Left ventricle myocardium superior (tissue), 1 donor: ENCODE data around the gene MPIG6B. TPM values are rescaled to one million over a fixed set of nuclear protein-coding genes. Genes with fewer than 3 reads are reported as not detected.
"Not testable (repeated sequence)": the region's sequence is repeated elsewhere in the genome, so short reads cannot be mapped to it uniquely, and the experiment has no call there.

Experiments
- ATAC-seq: fragments of 200-7000 bp; cut with Tn5 transposase; one replicate; pipeline ENCODE4 v1.9.1; 2020; ENCODE audit warnings: mild to moderate bottlenecking, moderate library complexity
- DNase-seq: peaks from one replicate; pipeline ENCODE4 v3.0.0-alpha.2; 2020
- intact Hi-C: fragments of 100-400 bp; cut with micrococcal nuclease; formaldehyde crosslinking; loops from one replicate; pipeline ENCODE4 v1.11.0; 2022
- total RNA-seq: library from RNA; stranded (reverse); fragmentation: NEBNext Ultra II Directional; extraction: Animal tissue kit (Norgen Biotek cat#: 25700); gene quantifications from one replicate; pipeline ENCODE4 v1.2.1, GENCODE V29; 2021
- donor health status: DM: no; HTN: yes; CAD: no; lungs with severe emphysema.

The MPIG6B gene
- total RNA-seq, 1 donor from 2014 or later: 0.52 TPM

DNA sequence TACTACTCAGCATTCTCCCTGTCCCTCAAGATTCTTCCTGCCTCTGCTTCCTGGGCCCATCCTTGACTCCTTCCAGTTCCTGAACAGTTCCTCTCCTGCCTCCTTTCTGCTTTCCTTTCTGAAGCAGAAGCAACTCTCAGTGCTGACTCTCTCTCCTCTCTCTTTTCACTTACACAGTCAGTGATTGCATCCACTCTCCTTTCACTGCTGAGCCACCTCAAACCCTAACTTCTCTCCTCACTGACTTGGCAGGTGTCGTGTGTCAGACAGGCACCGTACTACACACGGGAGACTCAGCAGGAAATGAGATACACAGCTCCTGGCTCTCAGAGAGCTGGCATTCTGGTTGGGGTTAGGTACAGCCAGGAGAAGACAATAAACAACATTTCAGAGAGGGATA lies 25.6 kb upstream of the MPIG6B start:
- DNase-seq: no peak
- intact Hi-C loops: no loop called here
- no peak for ATAC-seq

DNA sequence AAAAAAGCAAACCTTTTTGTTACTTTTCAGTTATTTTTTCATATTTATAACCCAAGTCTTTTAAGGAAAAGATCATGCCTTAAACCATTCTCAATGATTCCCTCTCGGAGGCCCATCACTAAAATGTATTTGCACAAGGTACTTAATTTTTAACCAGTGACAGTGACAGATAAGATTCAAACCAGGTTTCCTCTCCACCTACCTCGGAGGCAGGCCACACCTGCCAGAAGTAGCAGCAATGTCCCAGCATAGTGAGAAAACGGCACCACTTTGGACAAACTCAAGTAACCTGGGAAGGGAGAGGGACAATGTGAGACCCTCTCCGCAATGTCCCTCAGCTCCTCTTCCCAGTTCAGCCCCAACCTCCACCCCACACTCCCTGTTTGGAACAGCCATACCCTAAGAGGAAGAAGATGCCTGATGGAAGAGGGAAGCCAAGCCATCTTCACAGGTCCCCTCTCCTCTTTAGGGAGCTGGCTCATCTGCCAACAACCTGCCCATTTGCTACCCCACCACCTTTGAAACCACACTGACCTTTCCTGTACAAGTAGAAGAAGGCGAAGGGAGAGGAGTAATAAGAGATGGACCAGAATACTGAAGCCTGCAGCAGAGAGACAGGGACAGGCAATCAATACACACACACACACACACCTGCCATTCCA lies 22.3 kb upstream of the MPIG6B start:
- ATAC-seq: no peak
- intact Hi-C loops: no loop called here
- DNase-seq: no peak

DNA sequence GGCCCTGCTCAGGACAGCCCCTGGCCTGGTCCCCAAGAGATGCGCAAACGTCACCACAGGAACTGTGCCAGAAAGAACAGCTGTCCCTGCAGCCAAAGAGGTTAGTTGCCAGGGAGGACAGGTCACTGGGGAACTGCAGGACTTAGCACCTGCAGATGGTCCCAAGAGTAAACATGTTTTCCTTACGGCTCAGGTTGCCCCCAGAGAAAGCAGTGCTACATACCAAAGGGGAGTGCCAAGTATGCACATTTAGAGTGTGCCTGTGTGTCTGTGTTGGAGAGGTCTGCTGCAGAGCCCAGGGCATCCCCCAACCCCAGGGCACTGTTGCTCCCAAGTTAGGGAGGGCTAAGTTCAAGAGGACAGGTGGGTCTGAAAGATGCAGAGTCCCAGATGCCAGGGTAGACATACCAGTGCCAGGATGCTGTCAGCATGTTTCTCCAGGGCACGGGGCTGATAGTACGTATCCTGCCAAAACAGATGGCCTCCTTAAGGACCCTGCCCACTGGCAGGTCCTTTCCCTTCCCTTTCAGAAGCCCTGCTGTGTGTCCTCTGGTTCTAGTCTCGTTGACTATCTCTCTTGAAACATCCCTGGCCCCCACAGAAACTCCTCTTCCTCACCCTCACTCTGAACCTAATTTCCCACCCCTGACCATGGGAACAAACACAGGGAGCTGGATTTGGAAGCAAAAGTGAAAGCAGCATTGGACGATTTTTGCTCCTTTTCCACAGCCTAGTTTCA lies 21.3 kb upstream of the MPIG6B start:
- peak; percentile 55 for DNase-seq
- ATAC-seq: peak; percentile 10
- intact Hi-C loops: no loop called here

DNA sequence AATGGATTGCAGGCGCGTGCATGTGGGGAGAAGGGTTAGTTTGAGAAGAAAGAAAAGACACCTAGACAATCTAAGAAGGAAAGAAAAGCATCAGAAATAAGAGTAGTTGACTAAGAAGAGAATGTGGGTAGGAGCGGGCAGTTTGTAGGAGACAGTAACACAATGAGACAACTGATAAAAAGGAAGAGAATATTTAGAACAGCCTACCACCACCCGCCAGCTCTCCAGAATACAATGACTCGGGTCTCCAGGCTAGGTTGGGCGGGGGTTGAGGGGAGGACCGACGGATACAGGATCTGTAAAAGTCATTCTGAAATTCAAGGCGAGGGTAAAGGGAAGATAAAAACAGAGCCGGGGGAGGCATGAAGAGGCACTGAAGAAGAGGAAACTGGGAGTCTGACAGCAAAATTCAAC lies 20.8 kb upstream of the MPIG6B start:
- intact Hi-C loops: no loop called here
- DNase-seq (no peak), ATAC-seq (peak; percentile 23)

DNA sequence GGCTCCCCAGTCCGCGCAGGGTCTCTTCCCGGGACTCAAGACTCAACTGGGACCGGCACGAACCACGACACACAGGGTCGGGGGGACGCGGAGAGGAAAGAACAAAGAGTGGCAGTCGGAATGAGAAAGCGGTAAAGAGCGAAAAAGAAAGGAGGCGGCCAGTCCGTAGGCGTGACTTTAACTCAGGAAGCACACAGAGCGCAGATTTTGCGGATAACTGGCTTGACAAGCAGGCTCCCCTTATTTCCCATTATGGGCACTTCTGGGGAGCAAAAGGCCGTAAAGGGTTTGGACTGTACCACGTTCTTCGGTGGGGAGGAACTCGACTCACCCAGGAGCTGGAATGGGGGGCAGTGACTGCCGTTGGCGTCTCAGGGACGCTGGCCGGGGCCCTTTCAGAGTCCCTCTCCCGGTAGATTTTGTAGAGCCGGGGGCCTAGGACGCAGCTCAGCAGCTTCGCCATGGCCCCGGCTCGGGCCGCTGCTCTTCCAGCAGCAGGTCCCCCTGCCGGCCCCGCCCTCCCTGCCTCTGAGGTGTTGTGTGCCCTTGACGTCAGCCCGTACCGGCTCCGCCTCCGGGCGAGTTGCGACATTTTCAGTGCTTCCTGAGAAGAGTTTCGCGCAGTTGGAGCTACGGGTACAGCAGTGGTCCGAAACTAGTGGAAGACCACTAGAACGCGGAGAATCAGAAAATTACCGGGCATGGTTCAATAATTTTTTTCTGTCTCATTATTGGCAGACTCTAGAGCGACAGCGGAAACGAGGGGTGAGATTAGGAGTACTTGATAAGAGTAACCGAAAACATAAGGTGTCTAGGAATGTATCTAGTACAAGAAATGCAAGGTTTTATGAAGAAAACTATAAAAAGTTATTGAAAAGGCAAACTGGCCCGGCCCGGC lies 20.1 kb upstream of the MPIG6B start, which contains the start of gene ABHD16A:
Gene ABHD16A, minus strand, starts transcription at position 506 of the 898 bp plus-strand sequence. Its CDS starts 43 bp downstream, at position 463.
- DNase-seq (peak; percentile 99), ATAC-seq (peak; percentile 99)
- intact Hi-C loops: no loop called here

DNA sequence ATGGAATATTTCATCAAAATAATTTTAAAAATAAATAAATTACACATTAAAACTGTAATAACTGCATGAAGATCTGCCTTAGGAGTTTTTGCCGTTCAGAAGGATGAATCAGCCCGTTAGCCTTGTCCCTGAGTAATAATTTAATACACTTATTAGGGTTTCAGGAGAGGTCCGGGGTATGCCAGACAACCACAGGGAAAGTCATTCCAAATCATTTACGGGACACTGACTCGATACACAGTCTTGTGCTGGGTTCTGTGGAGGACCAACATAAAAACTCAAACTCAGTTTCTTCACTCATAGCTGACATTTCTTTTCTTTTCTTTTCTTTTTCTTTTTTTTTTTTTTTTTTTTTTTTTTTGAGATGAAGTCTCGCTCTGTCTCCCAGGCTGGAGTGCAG lies 17.2 kb upstream of the MPIG6B start:
- ATAC-seq: no peak
- no peak for DNase-seq
- intact Hi-C loops: no loop called here

DNA sequence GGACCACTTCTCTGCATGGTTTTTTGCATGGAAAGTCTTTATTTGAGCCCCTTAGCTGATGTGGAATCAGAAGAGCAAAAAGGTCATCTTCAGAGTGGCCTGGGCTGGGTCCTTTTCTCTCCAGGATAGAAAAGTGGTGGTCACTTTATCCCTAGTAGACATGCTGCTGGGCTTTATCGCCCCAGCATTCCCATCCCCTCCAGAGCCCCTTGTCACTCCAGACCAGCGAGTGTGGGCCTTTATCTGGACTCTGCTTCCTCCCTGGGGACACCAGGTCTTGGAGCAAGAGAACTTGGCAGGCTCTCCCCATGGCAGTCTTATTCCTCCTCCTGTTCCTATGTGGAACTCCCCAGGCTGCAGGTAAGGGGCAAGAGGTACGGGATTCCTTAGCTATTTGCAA lies 16.6 kb upstream of the MPIG6B start, which contains the start of gene LY6G6F:
Gene LY6G6F, plus strand, starts transcription at position 268 of the 400 bp plus-strand sequence. Its CDS starts 41 bp downstream, at position 309.
- DNase-seq (no peak), ATAC-seq (no peak)
- intact Hi-C loops: no loop called here

DNA sequence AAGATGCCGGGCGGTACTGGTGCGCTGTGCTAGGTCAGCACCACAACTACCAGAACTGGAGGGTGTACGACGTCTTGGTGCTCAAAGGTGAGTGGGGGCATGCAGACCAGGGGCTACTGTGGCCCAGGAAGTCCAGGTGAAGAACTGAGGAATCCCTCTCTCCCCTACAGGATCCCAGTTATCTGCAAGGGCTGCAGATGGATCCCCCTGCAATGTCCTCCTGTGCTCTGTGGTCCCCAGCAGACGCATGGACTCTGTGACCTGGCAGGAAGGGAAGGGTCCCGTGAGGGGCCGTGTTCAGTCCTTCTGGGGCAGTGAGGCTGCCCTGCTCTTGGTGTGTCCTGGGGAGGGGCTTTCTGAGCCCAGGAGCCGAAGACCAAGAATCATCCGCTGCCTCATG lies 15.5 kb upstream of the MPIG6B start:
- ATAC-seq: no peak
- no peak for DNase-seq
- intact Hi-C loops: no loop called here

DNA sequence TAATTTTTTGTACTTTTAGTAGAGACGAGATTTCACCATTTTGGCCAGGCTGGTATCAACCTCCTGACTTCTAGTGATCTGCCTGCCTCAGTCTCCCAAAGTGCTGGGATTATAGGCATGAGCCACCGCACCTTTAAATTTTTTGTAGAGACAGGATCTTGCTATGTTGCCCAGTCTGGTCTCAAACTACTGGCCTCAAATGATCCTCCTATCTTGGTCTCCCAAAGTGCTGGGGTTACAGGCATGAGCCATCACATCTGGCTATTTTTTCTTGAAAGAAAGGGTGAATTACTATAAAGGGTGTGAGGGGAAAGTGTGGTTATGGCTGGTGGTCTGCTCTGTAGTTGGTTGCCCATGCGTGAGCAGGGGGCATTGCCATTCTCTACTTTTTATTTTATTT lies 14.9 kb upstream of the MPIG6B start:
- ATAC-seq (no peak), DNase-seq (no peak)
- intact Hi-C loops: no loop called here

DNA sequence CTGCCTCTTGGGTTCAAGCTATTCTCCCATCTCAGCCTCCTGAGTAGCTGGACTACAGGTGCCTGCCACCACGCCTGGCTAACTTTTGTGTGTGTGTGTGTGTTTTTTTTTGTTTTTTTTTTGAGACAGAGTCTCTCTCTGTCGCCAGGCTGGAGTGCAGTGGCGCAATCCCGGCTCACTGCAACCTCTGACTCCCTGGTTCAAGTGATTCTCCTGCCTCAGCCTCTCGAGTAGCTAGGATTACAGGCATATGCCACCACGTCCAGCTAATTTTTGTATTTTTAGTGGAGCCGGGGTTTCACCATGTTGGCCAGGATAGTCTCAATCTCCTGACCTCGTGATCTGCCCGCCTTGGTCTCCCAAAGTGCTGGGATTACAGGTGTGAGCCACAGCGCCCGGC lies 14.0 kb upstream of the MPIG6B start:
- DNase-seq, intact Hi-C loops, ATAC-seq: not testable (repeated sequence)

DNA sequence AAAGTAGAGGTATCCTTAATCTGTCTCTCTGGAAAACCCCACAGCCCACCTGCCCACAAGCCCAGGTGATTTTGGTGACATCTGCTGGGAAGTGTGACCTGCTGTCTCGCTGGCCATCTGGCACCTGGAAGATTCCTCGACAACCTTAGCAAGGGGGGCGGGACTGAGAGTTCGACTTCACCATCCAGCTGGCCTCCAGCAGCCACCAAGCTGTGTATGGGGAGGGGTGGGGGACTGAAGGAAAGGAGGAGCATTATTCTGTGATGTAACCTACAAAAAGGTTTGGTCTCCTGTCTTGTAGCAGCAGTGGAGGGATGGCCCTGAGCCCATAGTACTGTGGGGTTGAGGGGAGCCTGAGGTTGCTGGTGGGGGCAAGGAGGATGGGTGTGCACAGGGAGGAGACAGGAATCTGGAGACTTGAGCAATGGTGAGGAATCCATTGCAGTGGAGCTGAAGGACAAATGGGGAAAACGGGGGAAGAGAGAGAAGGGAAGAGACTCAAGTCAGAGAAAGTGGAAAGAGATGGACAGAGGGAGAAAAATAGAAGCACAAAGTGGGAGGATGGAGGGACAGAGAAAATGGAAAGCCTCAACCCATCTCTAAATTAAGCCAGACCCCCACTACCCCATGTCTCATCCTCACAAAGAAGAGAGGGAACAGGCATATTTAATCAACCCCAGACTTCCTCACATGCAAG lies 12.5 kb upstream of the MPIG6B start:
- no peak for ATAC-seq

DNA sequence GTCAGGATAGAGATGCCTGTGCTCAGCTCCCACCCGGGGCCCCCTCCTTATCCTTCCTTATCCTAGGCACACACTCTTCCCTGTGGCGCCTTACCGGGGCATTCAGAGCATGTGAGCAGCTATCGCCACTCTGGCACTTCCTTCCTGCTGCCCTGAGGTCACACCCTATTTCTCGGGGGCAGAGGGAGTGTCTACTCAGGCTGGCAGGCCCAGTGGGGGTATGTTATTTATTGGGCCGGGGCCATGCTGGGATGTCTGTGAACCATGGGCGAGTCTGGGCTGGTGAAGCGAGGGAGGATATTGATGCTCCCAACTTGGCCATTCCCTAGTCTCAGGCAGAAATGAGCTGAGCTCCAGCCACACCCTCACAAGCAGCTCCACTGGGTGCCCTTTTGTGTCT lies 11.9 kb upstream of the MPIG6B start:
- ATAC-seq (no peak), DNase-seq (no peak)
- intact Hi-C loops: no loop called here

More for the DNA sequence above, 12.5 kb upstream of the MPIG6B start:
- intact Hi-C loops: no loop called here
- no peak for DNase-seq

DNA sequence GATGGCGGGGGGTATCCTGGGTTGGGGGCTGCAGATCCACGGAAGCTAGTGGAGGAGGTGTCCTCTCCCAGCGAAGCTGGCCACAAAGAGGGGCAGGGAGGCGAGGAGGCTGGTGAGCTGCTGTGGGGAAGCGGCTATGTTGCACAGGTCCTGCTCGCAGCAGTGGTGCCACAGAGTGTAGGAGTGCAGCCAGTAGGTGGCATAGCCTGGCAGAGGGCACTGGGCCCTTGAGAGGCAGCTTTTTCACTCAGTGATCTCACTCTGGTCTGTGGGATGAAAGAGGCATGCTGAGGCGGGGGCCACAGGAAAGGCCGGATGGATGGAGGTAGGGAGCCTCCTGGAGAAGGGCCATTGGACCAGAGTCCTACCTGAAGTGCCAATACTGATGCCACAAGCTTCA lies 10.9 kb upstream of the MPIG6B start:
- ATAC-seq: peak; percentile 70
- DNase-seq: no peak
- intact Hi-C loops: no loop called here

DNA sequence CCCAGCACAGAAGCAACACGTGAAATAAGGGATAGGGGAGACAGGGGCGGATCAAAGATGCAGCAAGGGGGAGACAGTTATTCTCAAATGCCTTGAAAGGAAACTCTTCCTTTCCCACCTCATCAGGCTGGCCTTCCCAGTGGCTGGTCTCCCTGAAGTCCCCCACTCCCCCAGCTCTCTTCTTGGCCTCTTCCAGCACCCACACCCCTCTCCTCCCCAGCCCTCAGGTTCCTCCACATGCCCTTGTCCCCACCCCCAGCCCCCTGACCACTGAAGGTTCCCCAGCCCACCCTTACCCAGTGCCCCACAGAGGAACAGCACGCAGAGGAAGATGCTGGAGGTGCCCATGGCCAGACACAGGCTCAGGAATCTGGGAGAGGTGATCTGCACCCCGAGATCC lies 9.7 kb upstream of the MPIG6B start:
- ATAC-seq (no peak), DNase-seq (no peak)
- intact Hi-C loops: no loop called here

DNA sequence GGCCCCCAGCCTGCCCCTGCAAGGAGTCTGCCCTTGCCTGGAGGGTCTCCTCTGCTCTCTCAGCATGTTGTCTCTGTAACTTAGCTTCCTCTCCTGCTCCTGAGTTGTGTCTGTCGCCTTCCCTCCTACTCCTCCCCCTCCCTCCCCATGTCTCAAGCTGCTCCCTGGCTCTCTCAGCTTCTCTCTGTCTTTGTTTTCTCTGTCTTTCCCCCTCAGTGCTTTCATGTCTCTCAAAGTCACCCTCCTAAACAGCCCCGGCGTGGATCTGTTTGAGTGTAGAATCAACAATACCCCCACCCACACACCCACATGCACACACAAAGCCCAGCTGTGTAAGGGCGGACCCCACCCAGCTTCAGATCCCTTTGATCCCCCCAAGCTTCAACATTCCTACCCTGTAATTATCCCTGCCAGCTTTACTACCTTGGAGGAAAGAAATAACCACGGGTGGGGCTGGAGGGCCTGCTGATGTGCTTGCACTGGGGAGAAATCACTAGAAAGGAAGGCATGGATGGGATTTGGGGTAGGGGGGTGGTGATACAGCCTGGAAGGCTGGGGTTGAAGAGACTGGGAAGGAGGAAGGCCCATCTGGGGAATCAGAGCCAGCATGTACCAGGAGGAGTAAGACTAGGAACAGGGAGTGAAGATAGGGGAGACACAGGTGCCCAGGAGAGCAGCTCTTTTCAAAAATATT lies 9.0 kb upstream of the MPIG6B start:
- intact Hi-C loops: no loop called here
- ATAC-seq: no peak
- no peak for DNase-seq

DNA sequence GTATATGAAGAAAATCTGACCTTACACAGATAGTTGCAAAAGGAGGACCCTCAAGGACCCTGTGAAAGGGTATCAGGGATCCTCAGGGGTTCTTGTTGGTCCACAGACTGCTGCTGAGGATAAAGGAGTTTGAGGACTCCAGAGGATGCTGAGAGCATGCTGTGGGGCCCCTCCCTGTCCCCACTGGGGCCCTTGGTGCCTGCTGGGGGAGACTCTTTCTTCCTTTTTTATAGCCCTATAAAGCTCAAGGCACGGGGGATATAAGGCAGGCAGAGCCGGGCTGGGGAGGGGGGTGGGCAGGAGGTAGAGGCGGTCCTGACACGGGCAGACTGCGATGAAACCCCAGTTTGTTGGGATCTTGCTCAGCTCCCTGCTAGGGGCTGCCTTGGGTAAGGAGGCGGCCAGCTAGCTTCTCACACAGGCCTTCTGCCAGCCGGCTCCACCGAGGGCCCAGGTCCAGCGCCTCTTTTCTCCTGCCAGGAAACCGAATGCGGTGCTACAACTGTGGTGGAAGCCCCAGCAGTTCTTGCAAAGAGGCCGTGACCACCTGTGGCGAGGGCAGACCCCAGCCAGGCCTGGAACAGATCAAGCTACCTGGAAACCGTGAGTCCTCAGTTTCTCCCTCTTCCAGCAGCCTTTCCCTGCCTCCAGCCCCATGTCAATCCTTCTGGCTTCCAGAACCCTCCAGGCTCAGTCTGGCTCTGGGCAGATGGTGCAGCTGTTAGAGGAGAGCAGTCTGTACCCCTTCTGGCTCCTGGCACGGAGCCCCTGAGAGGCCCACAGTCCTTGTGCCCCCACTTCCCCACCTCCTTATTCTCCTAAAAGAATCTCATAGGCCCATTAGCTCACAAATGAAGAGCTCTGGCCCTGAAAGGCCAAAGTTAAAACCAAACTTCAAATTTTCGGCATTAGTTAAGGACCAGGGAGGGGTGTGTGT lies 7.9 kb upstream of the MPIG6B start, which contains the start of gene LY6G6D:
Gene LY6G6D, plus strand, starts transcription at position 327 of the 937 bp plus-strand sequence. Its CDS starts 8 bp downstream, at position 335.
- DNase-seq (no peak), ATAC-seq (no peak)
- intact Hi-C loops: no loop called here

DNA sequence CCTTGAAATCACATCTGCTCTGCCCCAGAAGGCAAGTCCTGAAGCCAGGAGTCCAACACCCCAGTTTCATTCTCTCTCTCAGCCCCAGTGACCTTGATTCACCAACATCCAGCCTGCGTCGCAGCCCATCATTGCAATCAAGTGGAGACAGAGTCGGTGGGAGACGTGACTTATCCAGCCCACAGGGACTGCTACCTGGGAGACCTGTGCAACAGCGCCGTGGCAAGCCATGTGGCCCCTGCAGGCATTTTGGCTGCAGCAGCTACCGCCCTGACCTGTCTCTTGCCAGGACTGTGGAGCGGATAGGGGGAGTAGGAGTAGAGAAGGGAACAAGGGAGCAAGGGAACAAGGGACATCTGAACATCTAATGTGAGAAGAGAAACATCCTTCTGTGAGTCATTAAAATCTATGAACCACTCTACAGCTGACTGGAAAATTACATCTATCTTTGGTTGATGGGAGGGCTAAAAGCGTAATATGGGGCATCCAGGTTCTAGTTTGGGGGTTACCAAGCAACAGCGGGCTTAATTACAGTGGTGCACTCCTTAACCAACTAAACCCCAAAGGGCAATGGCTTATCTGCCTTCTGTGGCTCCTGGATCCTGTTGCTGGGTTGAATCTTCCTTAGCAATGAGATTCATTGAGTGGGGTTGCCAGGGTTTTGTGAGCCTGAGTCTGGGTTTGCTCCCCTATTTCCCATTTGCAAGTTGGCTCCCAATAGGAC lies 5.5 kb upstream of the MPIG6B start:
- no peak for ATAC-seq
- intact Hi-C loops: no loop called here
- no peak for DNase-seq
